A673 (cell line): ENCODE results near the gene LYZL4. TPM values are rescaled to one million over a fixed set of nuclear protein-coding genes. Genes with fewer than 3 reads are reported as not detected.

Experiments
- Bru-seq: library from RNA; stranded (reverse); fragments of 400-500 nt; gene quantifications from one replicate; lab custom pipeline; 2021; lab: Mats Ljungman, UMichigan
- BruChase-seq, 2 experiments: library from RNA; stranded (reverse); fragments of 400-500 nt; gene quantifications; one replicate each; lab custom pipeline; 2021; lab: Mats Ljungman, UMichigan
- BruUV-seq: library from RNA; stranded (reverse); fragments of 400-500 nt; replicated peaks from 2 replicates; lab custom pipeline; 2021; lab: Mats Ljungman, UMichigan
- CTCF ChIA-PET: fragments of 300-600 bp; sonication (Branson Sonifier 250); formaldehyde crosslinking; loops from one replicate; lab custom pipeline; 2022; ENCODE audit warnings: antibody characterized with exemption; lab: Charles Lee
- POLR2A ChIA-PET: fragments of 300-600 bp; sonication (Branson Sonifier 250); formaldehyde crosslinking; loops from one replicate; lab custom pipeline; 2022; ENCODE audit warnings: antibody characterized with exemption; ENCODE audit not compliant: low non-redundant PET; lab: Charles Lee
- DNase-seq: peaks from one replicate; pipeline ENCODE4 v3.0.0-alpha.2; 2015; ENCODE audit warnings: low spot score
- H3K27ac ChIP-seq: fragments of 200-600 bp; sonication (generic); 2 replicates; pipeline ENCODE4 v1.5.1; 2016; ENCODE audit warnings: mixed run types, low read depth, mild to moderate bottlenecking, mixed read lengths, antibody characterized with exemption, low read length; ENCODE audit not compliant: poor library complexity, severe bottlenecking
- H3K27me3 ChIP-seq: fragments of 200-600 bp; sonication (generic); replicated peaks from 2 replicates; pipeline ENCODE4 v1.6.1; 2017; ENCODE audit warnings: mixed run types, low read depth, mild to moderate bottlenecking, mixed read lengths, antibody characterized with exemption, low read length; ENCODE audit not compliant: insufficient read depth, poor library complexity
- H3K36me3 ChIP-seq: fragments of 200-600 bp; sonication (generic); 2 replicates; pipeline ENCODE4 v1.6.1; 2016; ENCODE audit warnings: mixed run types, mild to moderate bottlenecking, mixed read lengths, antibody characterized with exemption, low read length; ENCODE audit not compliant: insufficient read depth, poor library complexity, severe bottlenecking
- H3K4me1 ChIP-seq: fragments of 200-600 bp; sonication (generic); 2 replicates; pipeline ENCODE4 v1.6.1; 2017; ENCODE audit warnings: mixed run types, mild to moderate bottlenecking, mixed read lengths, antibody characterized with exemption, low read length; ENCODE audit not compliant: insufficient read depth, poor library complexity, severe bottlenecking
- H3K4me3 ChIP-seq: fragments of 200-600 bp; sonication (generic); 2 replicates; pipeline ENCODE4 v1.5.1; 2016; ENCODE audit warnings: low read depth, mixed run types, mild to moderate bottlenecking, mixed read lengths, low read length; ENCODE audit not compliant: poor library complexity, severe bottlenecking
- H3K9me3 ChIP-seq: fragments of 200-600 bp; sonication (generic); 2 replicates; pipeline ENCODE4 v1.6.1; 2016; ENCODE audit warnings: mixed run types, low read depth, mild to moderate bottlenecking, mixed read lengths, antibody characterized with exemption, low read length; ENCODE audit not compliant: poor library complexity, severe bottlenecking
- CTCF ChIP-seq: fragments of 300-800, 200-600 bp; sonication (generic); conservative IDR thresholded peaks from 2 replicates; pipeline ENCODE4 v1.5.1; 2017; ENCODE audit warnings: low read depth, mild to moderate bottlenecking, antibody characterized with exemption, low read length, moderate library complexity, mixed read lengths
- EZH2 ChIP-seq: fragments of 200-600 bp; sonication (generic); IDR thresholded peaks from 2 replicates; pipeline ENCODE4 v1.6.1; 2017; ENCODE audit warnings: borderline replicate concordance, low read depth, mild to moderate bottlenecking, mixed read lengths, antibody characterized with exemption, low read length; ENCODE audit not compliant: poor library complexity, severe bottlenecking
- intact Hi-C: fragments of 100-400 bp; cut with micrococcal nuclease; formaldehyde crosslinking; loops from one replicate; pipeline ENCODE4 v1.10.0; 2022; ENCODE audit not compliant: unreplicated experiment
- long read RNA-seq: library from polyadenylated mRNA; stranded (forward); transcript quantifications from one replicate; pipeline ENCODE4 v2.0.0, GENCODE V29; 2022
- total RNA-seq: library from RNA; stranded (reverse); gene quantifications from 2 replicates; pipeline ENCODE4 v1.2.3, GENCODE V29; 2021

Gene LYZL4
- total RNA-seq (not detected in 2 replicates), Bru-seq, nascent RNA (percentile 6 among the genes with signal in this experiment), BruChase-seq, experiment 1, labeled RNA remaining after a 2-hour chase (percentile 6 among the genes with signal in this experiment), BruChase-seq, experiment 2, labeled RNA remaining after a 6-hour chase (not detected)
- long read RNA-seq, result 0 reads

- TF ChIP-seq EZH2, result no peak
- no peak for TF ChIP-seq CTCF
- no peak within 1 kb of the TSS for H3K4me3 ChIP-seq
- no peaks in the 10 kb centered on the region for H3K36me3 ChIP-seq
- H3K4me1 ChIP-seq, result no peaks in the 10 kb centered on the region
- BruUV-seq, result no TSS peak
- DNase-seq, result no peak
- ChIA-PET CTCF (no interaction called here), POLR2A (no interaction called here)
- intact Hi-C loops, result no loop called here
- H3K27me3 ChIP-seq, result no peaks in the 10 kb centered on the region
- H3K9me3 ChIP-seq, result no peaks in the 10 kb centered on the region
- no peak within 1 kb of the TSS for H3K27ac ChIP-seq
Measured at GRCh38 chr3:42410370-42411131, at the start of gene LYZL4. Gene LYZL4 (minus strand): TSS chr3:42410610. CDS start chr3:42407251, 3,359 bp downstream.

- H3K4me3 ChIP-seq, result no peak overlapping the region
- no peaks in the 10 kb centered on the region for H3K27me3 ChIP-seq
- no peaks in the 10 kb centered on the region for H3K4me1 ChIP-seq
- no peaks in the 10 kb centered on the region for H3K9me3 ChIP-seq
- DNase-seq, result no peak
- no peak for TF ChIP-seq EZH2
- TF ChIP-seq CTCF, result no peak
- no peaks in the 10 kb centered on the region for H3K36me3 ChIP-seq
- H3K27ac ChIP-seq, result no peak overlapping the region
- ChIA-PET CTCF (no interaction called here), POLR2A (no interaction called here)
- no TSS peak for BruUV-seq
- intact Hi-C loops, result no loop called here
Measured at GRCh38 chr3:42459151-42459550, 48.7 kb upstream of the LYZL4 start.

DNA sequence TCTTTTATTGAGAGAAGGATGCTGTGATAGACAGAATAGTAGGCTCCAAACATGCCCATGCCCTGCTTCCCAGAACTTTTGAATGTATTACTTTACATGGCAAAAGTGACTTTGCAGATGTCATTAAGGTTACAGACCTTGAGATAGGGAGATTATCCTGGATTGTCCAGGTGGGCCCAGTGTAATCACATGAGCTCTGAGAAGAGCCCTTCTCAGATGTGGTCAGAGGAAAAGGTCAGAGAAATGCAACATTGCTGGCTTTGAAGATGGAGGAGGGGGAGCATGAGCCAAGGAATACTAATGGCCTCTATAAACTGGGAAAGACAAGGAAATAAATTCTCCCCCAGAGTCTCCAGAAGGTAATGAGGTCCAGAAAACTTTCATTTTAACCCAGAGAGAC is 45.8 kb upstream of the LYZL4 start:
- POLR2A ChIA-PET, result no interaction called here
- intact Hi-C loops, result no loop called here

More for the DNA sequence above, 45.8 kb upstream of the LYZL4 start:
- CTCF ChIA-PET, result no interaction called here
- no TSS peak for BruUV-seq
- H3K27me3 ChIP-seq, result no peaks in the 10 kb centered on the region
- TF ChIP-seq EZH2 (no peak), CTCF (no peak)
- no peak for DNase-seq
- H3K4me3 ChIP-seq, result no peak overlapping the region
- no peaks in the 10 kb centered on the region for H3K36me3 ChIP-seq
- no peak overlapping the region for H3K27ac ChIP-seq
- no peaks in the 10 kb centered on the region for H3K9me3 ChIP-seq
- no peaks in the 10 kb centered on the region for H3K4me1 ChIP-seq
